ENCODE data around the gene L3HYPDH.

The L3HYPDH gene

DNA sequence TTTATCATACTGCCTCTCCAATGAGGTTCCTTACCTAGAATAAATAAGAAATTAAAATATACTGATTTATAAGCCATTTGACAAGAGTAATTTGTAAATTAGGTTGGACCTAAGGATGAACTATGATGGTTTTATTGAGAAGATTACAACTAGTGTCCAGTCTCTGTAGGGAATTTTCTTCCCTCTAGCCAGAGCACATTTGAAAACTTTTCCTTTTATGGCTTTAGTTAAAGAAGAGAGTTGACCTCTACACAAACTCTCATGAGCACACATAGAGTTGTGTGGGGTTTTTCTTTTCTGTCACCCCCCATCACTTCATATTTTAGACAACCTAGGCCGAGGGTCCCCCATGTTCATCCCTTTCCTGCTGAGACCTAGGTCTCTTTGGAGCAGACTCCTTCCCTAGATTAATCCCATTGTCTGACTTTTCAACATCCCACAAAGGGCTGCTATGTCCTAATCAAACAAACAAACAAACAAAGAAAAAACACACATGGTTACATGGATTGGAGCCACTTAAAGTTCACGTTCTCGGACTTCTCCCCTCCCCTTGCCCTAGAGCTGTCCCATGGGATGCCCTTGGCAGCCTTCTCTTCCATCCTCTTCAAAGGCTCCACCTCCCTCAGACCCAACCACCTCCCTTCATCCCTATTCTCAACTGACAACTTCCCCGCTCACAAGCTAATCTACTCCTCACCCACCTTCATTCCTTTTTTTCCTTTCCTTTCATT, 59.7 kb downstream of the L3HYPDH start:
- DNase-seq = no peak

All from amniotic stem cell (primary cell).